H4 (cell line): ENCODE data around the gene HAO2. TPM values are rescaled to one million over a fixed set of nuclear protein-coding genes. Genes with fewer than 3 reads are reported as not detected.
"Not testable (repeated sequence)": the region's sequence is repeated elsewhere in the genome, so short reads cannot be mapped to it uniquely, and the experiment has no call there.

Experiments
- DNase-seq: peaks from one replicate; pipeline ENCODE4 v3.0.0-alpha.2; 2015; ENCODE audit warnings: low spot score
- total RNA-seq: library from RNA; depleted of rRNA; stranded (reverse); fragments of >200 nt; shearing (Covaris generic); gene quantifications from 2 replicates; pipeline ENCODE4 v1.2.3, GENCODE V29; 2014; rRNA removed

Gene HAO2
- not detected in 2 replicates for total RNA-seq

GRCh38 chr1:119368554-119368953, at the start of gene HAO2:
Gene HAO2 (plus strand): TSS chr1:119368785. CDS start chr1:119381086, 12,301 bp downstream.
- DNase-seq: no peak

DNA sequence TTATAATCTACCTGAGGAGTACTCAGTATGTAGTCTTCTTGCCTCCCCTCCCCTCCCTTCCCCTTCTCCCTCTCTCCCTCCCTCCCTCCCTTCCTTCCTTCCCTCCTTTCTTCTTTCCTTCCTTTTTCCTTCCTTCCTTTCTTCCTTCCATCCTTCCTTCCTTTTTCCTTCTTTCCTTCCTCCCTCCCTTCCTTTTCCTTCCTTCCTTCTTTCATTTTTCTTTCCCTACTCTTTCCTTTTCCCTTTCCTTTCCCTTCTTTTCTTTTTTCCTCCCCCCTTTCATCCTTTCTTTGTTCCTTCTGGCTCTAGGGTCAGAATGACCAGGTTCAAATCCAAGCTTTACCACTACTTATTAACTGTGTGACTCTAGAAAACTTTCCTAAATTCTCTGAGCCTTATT, 48.5 kb upstream of the HAO2 start:
- no peak for DNase-seq

DNA sequence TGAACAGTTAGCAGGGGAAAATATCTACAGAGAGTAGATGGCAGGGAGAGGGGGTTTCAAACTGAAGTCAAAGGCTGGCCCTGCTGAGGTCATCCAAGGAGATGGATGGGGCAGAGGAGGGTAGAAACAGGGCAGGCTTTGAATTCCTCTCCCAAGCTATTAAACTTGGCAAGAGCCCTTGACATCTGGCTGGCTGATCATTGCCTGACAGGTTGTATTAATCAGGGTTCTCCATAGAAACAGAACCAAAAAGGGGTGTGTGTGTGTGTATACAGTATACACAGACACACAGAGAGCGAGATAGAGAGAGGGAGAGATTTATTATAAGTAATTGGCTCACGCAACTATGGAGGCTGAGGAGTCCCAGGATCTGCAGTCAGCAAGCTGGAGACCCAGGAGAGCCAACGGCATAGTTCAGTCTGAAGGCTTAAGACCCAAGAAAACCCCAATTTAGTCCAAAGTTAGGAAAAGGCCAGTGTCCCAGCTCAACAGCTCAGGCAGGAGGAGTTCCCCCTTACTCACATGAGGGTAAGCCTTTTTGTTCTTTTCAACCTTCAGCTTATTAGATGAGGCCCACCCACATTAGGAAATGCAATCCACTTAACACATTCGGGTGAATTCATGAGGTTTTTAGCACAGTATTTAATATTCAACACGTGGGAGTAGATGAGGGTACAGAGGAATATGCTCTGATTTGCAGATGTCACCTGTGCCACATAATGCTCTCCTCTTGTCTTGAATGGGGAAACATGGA, 46.7 kb upstream of the HAO2 start:
- no peak for DNase-seq

- no peak for DNase-seq
Observed at GRCh38 chr1:119323216-119323982, 45.2 kb upstream of the HAO2 start.

DNA sequence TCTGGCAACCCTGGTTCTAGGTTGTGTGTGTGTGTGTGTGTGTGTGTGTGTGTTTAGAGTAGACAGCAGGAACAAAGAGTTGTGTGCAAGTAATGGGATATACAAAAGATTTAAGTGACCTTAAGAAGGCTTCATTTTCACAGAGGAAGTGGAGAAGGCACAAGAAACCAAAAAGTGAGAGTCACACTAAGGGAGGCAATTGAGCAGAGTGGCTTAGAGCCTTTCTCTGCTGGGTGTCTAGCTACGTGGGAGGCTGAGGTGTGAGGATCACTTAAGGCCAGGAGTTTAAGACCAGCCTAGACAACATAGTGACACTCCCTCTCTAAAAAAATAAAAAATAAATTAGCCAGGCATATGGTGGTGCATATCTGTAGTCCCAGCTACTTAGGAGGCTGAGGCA, 44.4 kb upstream of the HAO2 start:
- DNase-seq: no peak

GRCh38 chr1:119326251-119326650, 42.3 kb upstream of the HAO2 start:
- DNase-seq: no peak

GRCh38 chr1:119327094-119327449, 41.5 kb upstream of the HAO2 start:
- no peak for DNase-seq

GRCh38 chr1:119327450-119328155, 41.0 kb upstream of the HAO2 start:
- DNase-seq: no peak

DNA sequence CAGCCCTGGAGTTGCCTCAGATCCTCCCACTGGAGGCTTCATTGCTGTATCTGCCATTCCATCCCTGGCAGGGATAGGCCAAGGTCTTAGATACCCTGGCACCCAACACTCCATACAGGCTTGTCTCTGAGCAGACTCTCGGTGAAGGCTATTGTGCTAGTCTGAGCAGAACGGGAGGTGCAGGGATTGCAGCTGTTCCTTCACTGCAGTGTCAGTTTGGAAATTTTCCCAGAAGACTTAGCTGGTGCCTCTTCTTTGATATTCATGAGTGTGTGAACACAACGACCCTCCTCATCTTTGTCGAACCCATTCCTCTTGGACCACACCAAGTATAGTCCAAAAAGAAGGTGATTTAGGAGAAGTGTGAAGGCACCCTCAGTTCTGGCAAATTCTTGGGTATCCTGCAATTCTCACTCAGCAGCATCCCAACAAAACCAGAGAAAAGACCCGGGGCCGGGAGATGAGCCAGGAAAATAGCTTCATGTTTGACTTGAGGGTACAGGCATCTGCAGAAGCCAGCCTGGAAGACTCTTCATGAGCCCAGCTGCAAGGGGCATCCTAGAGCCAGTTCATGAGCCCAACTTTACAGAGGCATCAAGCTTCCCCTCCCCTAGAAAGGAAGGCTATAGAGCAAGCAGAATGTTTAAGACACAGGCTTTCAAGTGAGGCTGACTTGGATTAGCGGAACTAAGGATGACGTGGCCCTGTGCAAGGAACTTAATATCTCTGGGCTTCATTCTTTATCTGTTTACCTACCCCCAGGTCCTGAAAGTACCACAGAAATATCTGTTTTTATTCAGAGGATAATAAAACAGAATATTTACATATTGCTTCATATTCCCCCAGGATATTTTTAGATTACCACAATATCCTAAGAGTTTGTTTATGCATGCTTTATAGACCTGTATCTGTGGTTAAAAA, 38.8 kb upstream of the HAO2 start:
- peak; percentile 30 for DNase-seq

DNA sequence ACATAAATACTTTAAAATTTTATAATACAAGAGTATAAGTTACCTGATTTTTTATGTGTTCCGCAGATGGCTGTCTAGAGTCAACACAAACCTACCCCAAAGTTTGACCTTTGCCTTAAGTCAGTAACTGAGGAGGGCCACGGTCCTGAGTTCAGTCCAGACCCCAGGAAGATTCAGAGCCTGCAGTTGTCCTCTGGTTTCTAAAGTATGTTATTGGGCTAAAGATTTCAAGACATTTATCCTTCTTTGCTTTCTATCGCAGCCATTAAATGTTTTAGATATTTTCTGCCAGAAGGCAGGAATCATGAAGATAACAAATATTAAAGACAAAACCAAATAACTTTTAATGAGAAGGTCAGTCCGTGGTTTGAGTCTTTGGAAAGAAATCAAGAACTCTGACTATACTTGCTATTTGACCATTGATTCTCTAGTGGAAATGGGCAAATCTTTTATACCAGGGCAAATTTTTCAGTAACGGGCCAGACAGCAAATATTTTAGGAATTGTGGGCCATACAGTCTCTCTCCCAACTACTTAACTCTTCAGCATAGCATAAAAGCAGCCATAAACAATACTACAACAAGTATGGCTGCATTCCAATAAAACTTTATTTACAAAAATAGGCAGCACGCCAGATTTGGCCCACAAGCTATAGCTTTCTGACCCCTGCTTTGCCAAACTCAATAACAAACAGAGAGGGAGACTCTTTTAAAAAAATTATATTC, 38.0 kb upstream of the HAO2 start:
- DNase-seq: no peak

DNA sequence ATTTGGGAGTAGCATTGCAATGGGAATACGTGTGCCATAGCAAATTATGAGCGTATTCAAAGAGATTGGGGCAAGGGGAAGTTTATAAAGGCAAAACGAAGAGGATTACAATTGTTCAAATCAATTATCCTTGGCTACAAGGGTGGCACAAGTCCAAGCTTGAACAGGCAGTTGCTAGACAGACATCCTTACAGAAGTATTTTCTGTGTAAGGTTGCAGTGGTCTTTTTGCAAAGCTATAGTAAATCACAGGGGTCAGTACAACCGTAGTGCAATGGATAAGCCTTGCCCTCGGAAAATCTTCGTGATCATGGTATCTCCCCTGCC, 37.4 kb upstream of the HAO2 start:
- no peak for DNase-seq

GRCh38 chr1:119331915-119332314, 36.7 kb upstream of the HAO2 start:
- DNase-seq: no peak

- no peak for DNase-seq
Observed at GRCh38 chr1:119332622-119333021, 36.0 kb upstream of the HAO2 start.

DNA sequence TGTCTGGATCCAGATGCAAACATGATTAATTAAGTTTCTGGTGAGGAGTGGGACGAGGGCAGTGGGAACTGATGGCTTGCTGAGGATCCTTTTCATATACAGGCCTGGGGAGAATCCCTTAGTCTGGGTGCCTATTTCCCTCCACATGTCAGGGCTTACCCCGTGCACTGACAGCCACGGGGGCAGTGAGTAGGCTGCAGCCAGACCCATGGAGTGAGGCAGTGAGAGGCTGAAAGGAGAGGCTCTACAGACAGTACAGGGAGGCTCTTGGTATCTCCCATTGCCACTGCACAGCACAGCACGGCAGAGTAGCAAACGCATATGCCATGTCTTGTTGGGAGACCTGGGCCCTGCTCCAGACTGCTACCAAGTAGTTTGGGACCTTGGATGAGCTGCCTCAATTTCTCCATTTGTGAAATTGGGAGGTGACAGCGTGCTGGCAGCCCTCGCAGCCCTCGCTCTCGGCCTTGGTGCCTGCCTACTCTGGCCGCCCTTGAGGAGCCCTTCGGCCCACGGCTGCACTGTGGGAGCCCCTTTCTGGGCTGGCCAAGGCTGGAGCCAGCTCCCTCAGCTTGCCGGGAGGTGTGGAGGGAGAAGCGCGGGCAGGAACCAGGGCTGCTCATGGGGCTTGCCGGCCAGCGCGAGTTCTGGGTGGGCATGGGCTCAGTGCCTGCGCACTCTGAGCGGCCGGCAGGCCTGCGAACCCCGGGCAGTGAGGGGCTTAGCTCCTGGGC, 35.3 kb upstream of the HAO2 start:
- no peak for DNase-seq

DNA sequence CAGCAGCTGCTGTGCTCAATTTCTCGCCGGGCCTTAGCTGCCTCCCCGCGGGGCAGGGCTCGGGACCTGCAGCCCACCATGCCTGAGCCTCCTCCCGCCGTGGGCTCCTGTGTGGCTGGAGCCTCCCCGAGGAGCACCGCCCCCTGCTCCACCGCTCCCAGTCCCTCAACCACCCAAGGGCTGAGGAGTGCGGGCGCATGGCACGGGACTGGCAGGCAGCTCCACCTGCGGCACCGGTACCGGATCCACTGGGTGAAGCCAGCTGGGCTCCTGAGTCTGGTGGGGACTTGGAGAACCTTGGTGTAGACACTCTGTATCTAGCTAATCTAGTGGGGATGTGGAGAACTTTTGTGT, 34.7 kb upstream of the HAO2 start:
- DNase-seq: not testable (repeated sequence)

DNA sequence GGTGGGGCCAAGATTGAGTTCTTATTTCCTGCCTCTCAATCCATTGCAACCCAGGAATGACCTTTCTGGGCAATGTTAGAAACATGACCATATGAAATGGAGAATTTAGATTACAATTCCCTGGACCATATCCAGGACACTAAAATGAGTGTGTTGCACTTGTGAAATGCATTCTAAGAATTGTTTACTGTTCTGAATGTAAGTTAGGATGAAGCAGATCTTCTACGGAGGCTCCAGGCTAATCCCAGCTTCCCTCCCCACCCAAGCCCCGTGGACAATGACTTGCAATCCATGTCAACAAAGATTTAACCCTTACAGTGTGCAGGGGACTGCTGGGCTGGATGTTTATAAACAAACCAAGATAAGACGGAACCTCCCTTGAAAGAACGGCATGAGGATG, 31.7 kb upstream of the HAO2 start:
- peak; percentile 39 for DNase-seq

- no peak for DNase-seq
Observed at GRCh38 chr1:119338004-119338403, 30.6 kb upstream of the HAO2 start.

GRCh38 chr1:119338757-119339156, 29.8 kb upstream of the HAO2 start:
- no peak for DNase-seq

DNA sequence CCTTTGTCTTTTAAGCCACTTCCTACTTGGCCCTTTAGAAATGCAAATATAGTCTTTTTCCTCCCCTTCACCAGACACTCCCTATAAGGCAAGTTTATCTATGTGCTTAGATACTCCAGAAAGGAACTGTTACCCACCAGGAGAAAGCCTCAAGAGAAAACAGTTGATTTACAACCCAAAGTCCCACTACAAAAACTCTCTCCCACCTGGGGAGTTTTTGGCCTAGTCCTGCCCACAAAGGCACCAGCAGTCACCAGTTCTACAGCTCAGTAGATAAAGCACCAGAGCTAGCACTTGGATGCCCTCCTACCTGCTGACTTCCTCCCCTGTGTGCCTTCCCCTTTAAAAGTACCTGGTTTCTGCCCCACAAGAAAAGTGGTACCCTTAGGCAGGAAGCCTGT, 27.7 kb upstream of the HAO2 start:
- no peak for DNase-seq

DNA sequence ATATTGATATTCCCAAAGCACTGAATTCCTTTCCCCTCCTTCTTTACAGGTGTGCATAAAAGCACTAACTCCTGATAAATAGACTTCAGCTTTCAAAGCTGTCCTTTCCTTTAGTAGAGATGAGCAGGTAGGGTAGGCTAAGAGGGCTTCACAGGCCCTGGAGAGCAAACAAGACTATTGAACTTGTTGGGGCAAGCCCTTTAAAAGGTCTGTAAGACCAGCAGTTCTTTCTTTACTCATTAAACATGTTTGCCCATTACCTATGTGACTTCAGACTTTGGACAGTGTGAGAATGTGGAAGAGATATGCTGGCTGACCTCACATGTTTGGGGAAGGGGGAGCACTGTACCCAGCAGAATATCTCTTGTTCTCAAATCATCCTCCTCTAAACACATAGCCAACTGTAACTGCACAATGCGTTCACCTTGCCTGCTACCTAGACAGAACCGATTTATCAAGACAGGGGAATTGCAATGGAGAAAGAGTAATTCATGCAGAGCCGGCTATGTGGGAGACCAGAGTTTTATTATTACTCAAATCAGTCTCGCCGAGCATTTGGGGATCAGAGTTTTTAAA, 27.1 kb upstream of the HAO2 start:
- no peak for DNase-seq
